ENCODE results near the gene SLC17A6.

SLC17A6 gene

GRCh38 chr11:22407267-22407666 is 69.1 kb downstream of the SLC17A6 start:
- CTCF ChIA-PET, result no interaction called here
- no peak for TF ChIP-seq CTCF (IDR thresholded peaks at IDR 0.05; ENCODE audit: control extremely low read depth, extremely low read depth, low read depth, missing control alignments)
- POLR2A ChIA-PET, result no interaction called here
- no peak for DNase-seq (ENCODE audit: extremely low spot score)

- no peak for DNase-seq (ENCODE audit: extremely low spot score)
- TF ChIP-seq CTCF (IDR thresholded peaks at IDR 0.05; ENCODE audit: control extremely low read depth, extremely low read depth, low read depth, missing control alignments), result no peak
- POLR2A ChIA-PET, result no interaction called here
- CTCF ChIA-PET, result interaction anchor here (2.0 kb wide), 1 partner anchor 10 kb away, joined by 6 read pairs; no protein-coding TSS in a partner anchor
These were observed 69.7 kb downstream of the SLC17A6 start for GRCh38 chr11:22407921-22408320.

- ChIA-PET CTCF (interaction anchor here (1.0 to 1.5 kb wide), 3 partner anchors 9 to 28 kb away, joined by 3 to 4 read pairs (median 3); no protein-coding TSS in a partner anchor), POLR2A (no interaction called here)
- no peak for DNase-seq (ENCODE audit: extremely low spot score)
- TF ChIP-seq CTCF (IDR thresholded peaks at IDR 0.05; ENCODE audit: control extremely low read depth, extremely low read depth, low read depth, missing control alignments), result no peak
These were observed 77.3 kb downstream of the SLC17A6 start for GRCh38 chr11:22415476-22415875.

- no peak for DNase-seq (ENCODE audit: extremely low spot score)
- TF ChIP-seq CTCF (IDR thresholded peaks at IDR 0.05; ENCODE audit: control extremely low read depth, extremely low read depth, low read depth, missing control alignments), result no peak
- CTCF ChIA-PET, result no interaction called here
- POLR2A ChIA-PET, result no interaction called here
These were observed 78.3 kb downstream of the SLC17A6 start for GRCh38 chr11:22416462-22416861.

GRCh38 chr11:22426915-22427314 is 88.7 kb downstream of the SLC17A6 start:
- POLR2A ChIA-PET, result no interaction called here
- TF ChIP-seq CTCF (IDR thresholded peaks at IDR 0.05; ENCODE audit: control extremely low read depth, extremely low read depth, low read depth, missing control alignments), result no peak
- no peak for DNase-seq (ENCODE audit: extremely low spot score)
- CTCF ChIA-PET, result no interaction called here

Data from GM10248 (cell line).